ENCODE results near the gene PLG.

- TF ChIP-seq POLR2A (IDR thresholded peaks at IDR 0.05) (no peak), CTCF (IDR thresholded peaks at IDR 0.05) (no peak), POLR2AphosphoS5 (IDR thresholded peaks at IDR 0.05) (no peak)
Observed at GRCh38 chr6:160678744-160679401, 23.2 kb upstream of the PLG start.

Measured in transverse colon (tissue), 4 donors.